ENCODE data around the gene CACNB2.
"Not testable (repeated sequence)": the region's sequence is repeated elsewhere in the genome, so short reads cannot be mapped to it uniquely, and the experiment has no call there.

Gene CACNB2

GRCh38 chr10:18571780-18572179, 431.6 kb downstream of the CACNB2 start:
- H3K27ac Mint-ChIP-seq = no peak overlapping the region
- ATAC-seq (ENCODE audit: low read depth) (no peak), DNase-seq (ENCODE audit: low spot score in 2 of 2) (no peak)
- peaks cover 1% of the 10 kb centered on the region for H3K9me3 Mint-ChIP-seq
- no peaks in the 10 kb centered on the region for H3K4me1 Mint-ChIP-seq
- no peaks in the 10 kb centered on the region for H3K27me3 Mint-ChIP-seq
- H3K4me3 Mint-ChIP-seq = no peak overlapping the region
- H3K36me3 Mint-ChIP-seq = peaks cover 6% of the 10 kb centered on the region

DNA sequence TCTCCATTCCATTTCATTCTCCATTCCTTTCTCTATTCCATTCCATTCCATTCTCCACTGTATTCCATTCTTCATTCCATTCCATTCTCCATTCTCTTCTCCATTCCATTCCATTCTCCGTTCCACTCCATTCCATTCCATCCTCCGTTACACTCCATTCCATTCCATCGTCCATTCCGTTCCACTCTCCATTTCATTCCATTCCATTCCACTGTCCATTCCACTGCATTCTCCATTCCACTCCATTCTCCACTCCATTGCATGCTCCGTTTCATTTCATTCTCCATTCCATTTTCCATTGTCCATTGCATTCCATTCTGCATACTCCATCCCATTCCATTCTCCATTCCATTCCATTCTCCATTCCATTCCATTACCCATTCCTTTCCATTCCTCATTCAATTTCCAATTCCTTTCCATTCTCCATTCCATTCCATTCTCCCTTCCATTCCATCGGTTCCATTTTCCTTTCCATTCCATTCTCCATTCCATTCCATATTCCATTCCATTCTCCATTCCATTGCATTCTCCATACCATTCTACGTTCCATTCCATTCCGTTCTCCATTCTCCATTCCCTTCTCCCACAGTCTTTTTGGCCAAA, 432.8 kb downstream of the CACNB2 start:
- Mint-ChIP-seq H3K27me3 (no peaks in the 10 kb centered on the region), H3K4me3 (no peak overlapping the region), H3K36me3 (peaks cover 13% of the 10 kb centered on the region), H3K4me1 (no peaks in the 10 kb centered on the region), H3K9me3 (peaks cover 6% of the 10 kb centered on the region), H3K27ac (no peak overlapping the region)
- no peak for DNase-seq (ENCODE audit: low spot score in 2 of 2)
- no peak for ATAC-seq (ENCODE audit: low read depth)

DNA sequence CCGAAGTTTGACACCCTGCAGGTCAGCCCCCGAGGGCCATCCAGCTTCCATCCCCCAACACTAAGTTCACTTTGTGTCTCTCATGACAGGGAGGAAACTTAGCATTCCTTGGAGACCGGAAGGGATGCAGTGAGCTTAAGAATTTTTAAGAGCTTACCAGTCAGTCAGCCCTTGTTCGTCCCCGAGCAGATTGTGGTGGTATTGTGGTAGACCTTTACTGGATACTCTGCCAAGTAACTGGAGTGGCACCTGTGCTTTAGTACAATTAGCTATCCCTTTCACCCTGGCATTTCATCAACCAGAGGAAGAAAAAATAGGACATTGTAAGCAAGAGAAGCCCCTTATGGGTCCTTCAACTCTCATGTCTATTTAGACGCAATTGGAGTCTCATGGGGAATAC, 436.4 kb downstream of the CACNB2 start:
- Mint-ChIP-seq H3K27me3 (no peaks in the 10 kb centered on the region), H3K27ac (no peak overlapping the region), H3K36me3 (peaks cover 37% of the 10 kb centered on the region), H3K4me3 (no peak overlapping the region), H3K4me1 (no peaks in the 10 kb centered on the region), H3K9me3 (peaks cover 8% of the 10 kb centered on the region)
- no peak for ATAC-seq (ENCODE audit: low read depth)
- no peak for DNase-seq (ENCODE audit: low spot score in 2 of 2)

GRCh38 chr10:18577823-18578685, 437.8 kb downstream of the CACNB2 start:
- Mint-ChIP-seq H3K27ac (no peak overlapping the region), H3K9me3 (peaks cover 8% of the 10 kb centered on the region), H3K27me3 (no peaks in the 10 kb centered on the region), H3K36me3 (peaks cover 49% of the 10 kb centered on the region), H3K4me3 (no peak overlapping the region), H3K4me1 (no peaks in the 10 kb centered on the region)
- no peak for DNase-seq (ENCODE audit: low spot score in 2 of 2)
- ATAC-seq (ENCODE audit: low read depth) = no peak

- H3K27me3 Mint-ChIP-seq = no peaks in the 10 kb centered on the region
- H3K9me3 Mint-ChIP-seq = peaks cover 3% of the 10 kb centered on the region
- no peak overlapping the region for H3K27ac Mint-ChIP-seq
- DNase-seq (ENCODE audit: low spot score in 2 of 2) = no peak
- H3K36me3 Mint-ChIP-seq = peaks cover 60% of the 10 kb centered on the region
- H3K4me1 Mint-ChIP-seq = no peaks in the 10 kb centered on the region
- no peak for ATAC-seq (ENCODE audit: low read depth)
- no peak overlapping the region for H3K4me3 Mint-ChIP-seq
Measured at GRCh38 chr10:18582803-18583202, 442.6 kb downstream of the CACNB2 start.

GRCh38 chr10:18583575-18584270, 443.5 kb downstream of the CACNB2 start:
- no peaks in the 10 kb centered on the region for H3K4me1 Mint-ChIP-seq
- no peak overlapping the region for H3K4me3 Mint-ChIP-seq
- no peaks in the 10 kb centered on the region for H3K9me3 Mint-ChIP-seq
- H3K27me3 Mint-ChIP-seq = no peaks in the 10 kb centered on the region
- DNase-seq (ENCODE audit: low spot score in 2 of 2) (no peak), ATAC-seq (ENCODE audit: low read depth) (no peak)
- H3K27ac Mint-ChIP-seq = no peak overlapping the region
- H3K36me3 Mint-ChIP-seq = peaks cover 56% of the 10 kb centered on the region

DNA sequence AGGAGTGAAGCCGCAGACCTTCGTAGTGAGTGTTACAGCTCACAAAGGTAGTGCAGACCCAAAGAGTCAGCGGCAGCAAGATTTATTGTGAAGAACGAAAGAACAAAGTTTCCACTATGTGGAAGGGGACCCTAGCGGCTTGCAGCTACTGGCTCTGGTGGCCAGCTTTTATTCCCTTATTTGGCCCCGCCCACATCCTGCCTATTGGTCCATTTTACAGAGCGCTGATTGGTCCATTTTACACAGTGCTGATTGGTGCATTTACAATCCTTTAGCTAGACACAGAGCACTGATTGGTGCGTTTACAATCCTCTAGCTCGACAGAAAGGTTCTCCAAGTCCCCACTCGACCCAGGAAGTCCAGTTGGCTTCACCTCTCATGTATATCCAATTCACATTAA, 446.4 kb downstream of the CACNB2 start:
- H3K27me3 Mint-ChIP-seq; H3K9me3 Mint-ChIP-seq; DNase-seq (ENCODE audit: low spot score in 2 of 2); H3K4me3 Mint-ChIP-seq; ATAC-seq (ENCODE audit: low read depth); H3K4me1 Mint-ChIP-seq; H3K27ac Mint-ChIP-seq: not testable (repeated sequence)
- H3K36me3 Mint-ChIP-seq = peaks cover 60% of the 10 kb centered on the region

DNA sequence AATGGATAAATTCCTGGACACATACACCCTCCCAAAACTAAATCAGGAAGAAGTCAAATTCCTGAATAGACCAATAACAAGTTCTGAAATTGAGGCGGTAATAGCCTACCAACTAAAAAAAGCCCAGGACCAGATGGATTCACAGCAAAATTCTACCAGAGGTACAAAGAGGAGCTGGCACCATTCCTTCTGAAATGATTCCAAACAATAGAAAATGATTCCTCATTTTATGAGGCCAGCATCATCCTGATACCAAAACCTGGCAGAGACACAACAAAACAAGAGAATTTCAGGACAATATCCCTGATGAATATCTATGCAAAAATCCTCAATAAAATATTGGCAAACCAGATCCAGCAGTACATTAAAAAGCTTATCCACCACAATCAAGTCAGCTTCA, 450.9 kb downstream of the CACNB2 start:
- not testable (repeated sequence) for ATAC-seq (ENCODE audit: low read depth); H3K9me3 Mint-ChIP-seq; DNase-seq (ENCODE audit: low spot score in 2 of 2); H3K4me3 Mint-ChIP-seq; H3K4me1 Mint-ChIP-seq; H3K27ac Mint-ChIP-seq; H3K27me3 Mint-ChIP-seq
- peaks cover 48% of the 10 kb centered on the region for H3K36me3 Mint-ChIP-seq

All from memory B cell (primary cell).